ENCODE measurements around the gene COQ10B. TPM values are rescaled to one million over a fixed set of nuclear protein-coding genes. Genes with fewer than 3 reads are reported as not detected.
"Not testable (repeated sequence)": the region's sequence is repeated elsewhere in the genome, so short reads cannot be mapped to it uniquely, and the experiment has no call there.

The COQ10B gene
- total and polyA plus RNA-seq, 2 experiments from 2014 or later = 40.4 to 57.7 TPM

DNA sequence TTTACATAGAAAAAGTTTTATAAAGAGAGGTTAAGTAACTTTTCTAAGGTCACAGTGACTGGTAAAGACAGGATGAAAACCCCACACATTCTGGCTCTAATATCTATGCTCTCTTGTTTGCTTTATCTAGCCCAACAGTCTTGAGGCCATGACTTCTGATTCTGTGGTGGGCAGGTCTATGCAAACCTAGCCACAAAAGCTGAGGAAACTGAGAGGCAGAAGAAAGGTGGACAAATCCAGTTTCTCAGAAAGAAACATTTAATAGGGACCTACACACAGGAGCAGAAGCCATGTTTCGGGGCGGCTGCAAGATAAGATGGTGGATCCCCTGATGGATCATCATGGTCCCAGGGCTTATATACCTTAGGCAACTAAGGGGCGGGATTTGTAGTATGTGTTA, 24.4 kb downstream of the COQ10B start:
- Histone ChIP-seq H3K36me3 (ENCODE audit: low read depth) (peaks cover 52% of the 10 kb centered on the region; the same call in 1 of the 2 replicates), H3K4me3 (no peak overlapping the region), H3K27ac (no peak overlapping the region), H3K9ac (no peak overlapping the region), H3K27me3 (replicated peaks; ENCODE audit: insufficient read depth) (no peaks in the 10 kb centered on the region), H3F3A (ENCODE audit: insufficient read depth) (peaks cover 10% of the 10 kb centered on the region; the same call in 1 of the 2 replicates), H3K4me2 (ENCODE audit: unreplicated experiment) (no peak overlapping the region), H2AFZ (no peak overlapping the region), H4K20me1 (ENCODE audit: insufficient read depth) (no peaks in the 10 kb centered on the region), H3K9me3 (ENCODE audit: low read depth) (no peaks in the 10 kb centered on the region), H3K79me2 (ENCODE audit: insufficient read depth) (no peaks in the 10 kb centered on the region), H3K9me2 (ENCODE audit: insufficient read depth) (no peaks in the 10 kb centered on the region), H3K4me1 (ENCODE audit: insufficient read depth) (no peaks in the 10 kb centered on the region)
- DNase-seq = no peak
- TF ChIP-seq EZH2phosphoT487 (IDR thresholded peaks at IDR 0.05; ENCODE audit: insufficient read depth, low read depth) = no peak
- no peak for TF ChIP-seq EZH2 (IDR thresholded peaks at IDR 0.05; ENCODE audit: insufficient read depth, poor library complexity, severe bottlenecking)
- 98 to 100% methylated on average over 3 of the region's 3 CpGs for WGBS, 2 experiments (ENCODE audit: low coverage in 1 of 2, low lambda C conversion rate in 2 of 2, missing lambda C conversion rate in 2 of 2)
- in situ Hi-C loops (cut with MboI) = no loop called here

DNA sequence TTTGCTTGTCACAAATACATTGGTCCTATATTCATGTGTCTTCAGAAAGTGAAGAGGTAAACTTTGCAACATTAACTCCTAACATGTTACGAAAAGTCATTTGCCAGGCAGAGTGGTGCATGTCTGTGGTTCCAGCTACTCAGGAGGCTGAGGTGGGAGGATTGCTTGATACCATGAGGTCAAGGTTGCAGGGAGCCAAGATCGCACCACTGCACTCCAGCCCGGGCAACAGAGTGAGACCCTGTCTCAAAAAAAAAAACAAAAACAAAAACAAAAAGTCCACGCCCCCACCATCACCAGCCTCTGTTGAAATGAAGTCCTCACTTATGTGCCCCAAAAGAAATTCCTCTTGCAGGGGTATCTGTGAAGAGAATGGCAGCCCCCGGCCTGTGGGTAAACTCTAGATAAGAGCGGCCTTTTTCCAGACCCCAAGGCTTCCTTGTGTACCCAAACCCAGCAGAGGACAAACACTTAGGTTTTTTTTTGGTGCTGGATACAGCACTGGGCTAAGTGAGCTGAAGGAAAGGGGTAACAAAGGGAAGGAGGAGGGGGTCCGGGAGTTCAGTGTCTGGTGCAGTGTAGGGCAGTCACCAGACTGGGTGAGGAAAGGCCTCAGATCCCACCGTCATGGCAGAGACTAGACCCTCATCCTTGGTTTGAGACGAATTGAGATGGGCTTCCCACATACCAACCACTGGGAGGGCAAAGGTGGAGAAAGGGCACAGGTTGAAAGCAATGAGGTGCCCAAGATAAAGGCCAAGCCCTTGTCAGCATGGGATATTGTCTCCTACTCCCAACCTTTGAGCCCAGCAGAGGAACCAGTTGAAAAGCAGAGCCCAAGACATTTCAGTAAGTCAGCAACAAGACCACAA, 27.0 kb downstream of the COQ10B start:
- no peaks in the 10 kb centered on the region for H4K20me1 ChIP-seq (ENCODE audit: insufficient read depth)
- H3K27me3 ChIP-seq (replicated peaks; ENCODE audit: insufficient read depth) = no peaks in the 10 kb centered on the region
- no peaks in the 10 kb centered on the region for H3K9me2 ChIP-seq (ENCODE audit: insufficient read depth)
- no peak overlapping the region for H2AFZ ChIP-seq
- no peaks in the 10 kb centered on the region for H3K79me2 ChIP-seq (ENCODE audit: insufficient read depth)
- H3K36me3 ChIP-seq (ENCODE audit: low read depth) = peaks cover 35% of the 10 kb centered on the region; the same call in 1 of the 2 replicates
- H3K9ac ChIP-seq = no peak overlapping the region
- no peak overlapping the region for H3K4me2 ChIP-seq (ENCODE audit: unreplicated experiment)
- DNase-seq = no peak
- no peaks in the 10 kb centered on the region for H3K9me3 ChIP-seq (ENCODE audit: low read depth)
- no peak overlapping the region for H3K4me3 ChIP-seq
- TF ChIP-seq EZH2phosphoT487 (IDR thresholded peaks at IDR 0.05; ENCODE audit: insufficient read depth, low read depth) = no peak
- TF ChIP-seq EZH2 (IDR thresholded peaks at IDR 0.05; ENCODE audit: insufficient read depth, poor library complexity, severe bottlenecking) = no peak
- in situ Hi-C loops (cut with MboI) = no loop called here
- H3K27ac ChIP-seq = no peak overlapping the region
- H3K4me1 ChIP-seq (ENCODE audit: insufficient read depth) = no peaks in the 10 kb centered on the region
- WGBS, 2 experiments (ENCODE audit: low coverage in 1 of 2, low lambda C conversion rate in 2 of 2, missing lambda C conversion rate in 2 of 2) = 91 to 92% methylated on average over 8 to 9 of the region's 9 CpGs
- H3F3A ChIP-seq (ENCODE audit: insufficient read depth) = peaks cover 31% of the 10 kb centered on the region

DNA sequence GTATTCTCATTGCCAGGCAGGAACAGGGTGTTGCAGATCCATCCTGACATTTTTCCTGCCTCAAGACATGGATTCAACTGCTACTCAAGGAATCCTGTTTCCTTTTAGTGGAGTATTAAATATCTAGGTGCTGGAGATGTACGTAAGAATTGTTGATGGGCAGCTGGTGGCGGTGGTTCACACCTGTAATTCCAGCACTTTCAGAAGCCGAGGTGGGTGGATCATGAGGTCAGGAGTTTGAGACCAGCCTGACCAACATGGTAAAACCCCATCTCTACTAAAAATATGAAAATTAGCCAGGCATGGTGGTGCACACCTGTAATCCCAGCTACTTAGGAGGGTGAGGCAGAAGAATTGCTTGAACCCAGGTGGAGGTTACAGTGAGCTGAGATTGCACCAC, 30.9 kb downstream of the COQ10B start:
- H4K20me1 ChIP-seq (ENCODE audit: insufficient read depth); H2AFZ ChIP-seq; H3K9me3 ChIP-seq (ENCODE audit: low read depth); H3K27ac ChIP-seq; H3K79me2 ChIP-seq (ENCODE audit: insufficient read depth); H3K9me2 ChIP-seq (ENCODE audit: insufficient read depth); H3K4me2 ChIP-seq (ENCODE audit: unreplicated experiment); in situ Hi-C loops (cut with MboI); H3K9ac ChIP-seq; H3K4me3 ChIP-seq; H3K27me3 ChIP-seq (replicated peaks; ENCODE audit: insufficient read depth); DNase-seq; H3K4me1 ChIP-seq (ENCODE audit: insufficient read depth): not testable (repeated sequence)
- 98 to 99% methylated on average over 3 of the region's 3 CpGs for WGBS, 2 experiments (ENCODE audit: low coverage in 1 of 2, low lambda C conversion rate in 2 of 2, missing lambda C conversion rate in 2 of 2)
- Histone ChIP-seq H3F3A (ENCODE audit: insufficient read depth) (peaks cover 60% of the 10 kb centered on the region), H3K36me3 (ENCODE audit: low read depth) (peaks cover 44% of the 10 kb centered on the region)

DNA sequence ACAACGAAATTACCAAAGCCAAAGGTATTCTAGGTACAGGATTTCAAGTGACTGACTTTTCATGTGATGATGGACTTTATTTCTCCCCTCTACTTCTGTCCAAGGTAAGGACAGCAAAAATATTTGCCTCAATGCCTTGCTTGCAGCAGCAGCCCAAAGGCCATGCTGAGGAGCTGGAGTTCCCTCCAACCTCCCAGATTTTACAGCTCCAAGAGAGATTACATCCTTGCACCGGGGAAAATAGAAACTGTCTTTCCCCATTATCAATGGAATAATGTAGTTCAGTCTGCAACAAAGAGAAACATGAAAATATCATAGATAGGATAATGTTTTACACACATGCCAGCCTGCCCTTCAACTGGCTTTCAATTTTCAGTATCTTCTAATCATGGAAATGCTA, 32.8 kb downstream of the COQ10B start:
- Histone ChIP-seq H3K36me3 (ENCODE audit: low read depth) (peaks cover 62% of the 10 kb centered on the region), H3K9me3 (ENCODE audit: low read depth) (no peaks in the 10 kb centered on the region), H3K4me2 (ENCODE audit: unreplicated experiment) (no peak overlapping the region), H3F3A (ENCODE audit: insufficient read depth) (peaks cover 77% of the 10 kb centered on the region), H3K27me3 (replicated peaks; ENCODE audit: insufficient read depth) (no peaks in the 10 kb centered on the region), H3K4me3 (no peak overlapping the region), H3K9ac (no peak overlapping the region), H3K79me2 (ENCODE audit: insufficient read depth) (peaks cover 5% of the 10 kb centered on the region), H3K9me2 (ENCODE audit: insufficient read depth) (no peaks in the 10 kb centered on the region), H4K20me1 (ENCODE audit: insufficient read depth) (no peaks in the 10 kb centered on the region), H3K4me1 (ENCODE audit: insufficient read depth) (no peaks in the 10 kb centered on the region), H3K27ac (no peak overlapping the region), H2AFZ (no peak overlapping the region)
- 75 to 81% methylated on average over 2 of the region's 2 CpGs for WGBS, 2 experiments (ENCODE audit: low coverage in 1 of 2, low lambda C conversion rate in 2 of 2, missing lambda C conversion rate in 2 of 2)
- in situ Hi-C loops (cut with MboI) = no loop called here
- TF ChIP-seq EZH2phosphoT487 (IDR thresholded peaks at IDR 0.05; ENCODE audit: insufficient read depth, low read depth) (no peak), EZH2 (IDR thresholded peaks at IDR 0.05; ENCODE audit: insufficient read depth, poor library complexity, severe bottlenecking) (no peak)
- DNase-seq = no peak

Data from GM23248 (cell line).